ENCODE data around the gene F13B.
"Not testable (repeated sequence)": the region's sequence is repeated elsewhere in the genome, so short reads cannot be mapped to it uniquely, and the experiment has no call there.

The F13B gene, protein sequence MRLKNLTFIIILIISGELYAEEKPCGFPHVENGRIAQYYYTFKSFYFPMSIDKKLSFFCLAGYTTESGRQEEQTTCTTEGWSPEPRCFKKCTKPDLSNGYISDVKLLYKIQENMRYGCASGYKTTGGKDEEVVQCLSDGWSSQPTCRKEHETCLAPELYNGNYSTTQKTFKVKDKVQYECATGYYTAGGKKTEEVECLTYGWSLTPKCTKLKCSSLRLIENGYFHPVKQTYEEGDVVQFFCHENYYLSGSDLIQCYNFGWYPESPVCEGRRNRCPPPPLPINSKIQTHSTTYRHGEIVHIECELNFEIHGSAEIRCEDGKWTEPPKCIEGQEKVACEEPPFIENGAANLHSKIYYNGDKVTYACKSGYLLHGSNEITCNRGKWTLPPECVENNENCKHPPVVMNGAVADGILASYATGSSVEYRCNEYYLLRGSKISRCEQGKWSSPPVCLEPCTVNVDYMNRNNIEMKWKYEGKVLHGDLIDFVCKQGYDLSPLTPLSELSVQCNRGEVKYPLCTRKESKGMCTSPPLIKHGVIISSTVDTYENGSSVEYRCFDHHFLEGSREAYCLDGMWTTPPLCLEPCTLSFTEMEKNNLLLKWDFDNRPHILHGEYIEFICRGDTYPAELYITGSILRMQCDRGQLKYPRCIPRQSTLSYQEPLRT

GRCh38 chr1:197066719-197067456, at the start of gene F13B:
Gene F13B, minus strand, starts transcription at chr1:197067260. Its CDS starts 37 bp downstream, at chr1:197067223.
- no peak for DNase-seq

DNA sequence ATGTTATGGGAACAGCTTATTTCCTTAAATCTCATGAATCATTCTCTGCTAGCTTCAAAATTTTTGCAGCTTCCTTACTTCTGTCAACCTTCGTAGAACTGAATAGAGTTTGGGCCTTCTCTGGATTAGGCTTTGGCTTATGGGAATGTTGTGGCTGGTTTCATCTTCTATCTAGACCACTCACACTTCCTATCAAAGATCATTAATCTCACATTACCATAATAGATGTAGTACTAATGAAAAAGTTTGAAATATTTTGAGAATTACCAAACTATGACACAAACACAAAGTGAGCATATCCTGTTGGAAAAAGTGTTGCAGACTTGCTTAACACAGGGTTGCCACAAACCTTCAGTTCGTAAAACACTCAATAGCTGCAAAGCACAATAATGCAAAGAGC, 49.1 kb upstream of the F13B start:
- no peak for DNase-seq

DNA sequence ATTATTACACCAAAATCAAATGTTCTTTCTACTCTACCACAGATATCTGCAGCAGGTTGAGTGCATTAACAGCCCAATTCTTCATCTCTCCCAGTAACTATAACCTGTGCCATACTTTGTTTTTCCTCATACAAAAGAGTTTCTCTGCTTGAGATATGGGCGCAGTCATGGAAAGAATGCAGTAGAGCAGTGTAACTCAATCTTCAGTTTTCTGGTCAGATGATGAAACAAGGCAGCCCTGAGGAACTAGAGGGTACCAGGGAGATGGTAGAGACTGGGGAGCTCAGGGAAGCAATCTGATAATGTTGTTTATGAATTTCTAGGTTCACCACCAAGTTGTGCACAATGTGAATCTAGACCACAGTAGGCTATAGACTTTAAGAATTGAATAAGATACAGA, 39.8 kb upstream of the F13B start:
- DNase-seq = no peak

- no peak for DNase-seq
Measured at GRCh38 chr1:197103300-197103699, 36.2 kb upstream of the F13B start.

DNA sequence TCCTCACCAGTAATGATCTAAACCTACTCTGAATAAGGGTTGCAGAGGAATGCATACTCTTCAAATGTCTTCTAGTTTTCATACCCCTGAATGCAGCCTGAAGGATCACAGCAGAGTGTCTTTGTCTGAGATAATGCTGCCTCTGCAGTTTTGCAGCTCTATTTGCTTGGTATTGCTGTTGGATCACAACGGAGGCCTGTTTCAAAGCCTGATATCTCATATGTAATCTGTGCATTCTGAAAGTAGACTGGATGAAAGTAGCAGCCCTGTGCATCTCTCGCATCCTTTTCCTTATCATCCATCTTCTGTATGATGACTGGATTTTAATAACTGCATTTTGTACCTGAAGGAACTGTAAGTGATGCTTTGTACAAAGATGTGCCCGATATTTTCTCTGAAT, 34.9 kb upstream of the F13B start:
- no peak for DNase-seq

GRCh38 chr1:197100677-197101076, 33.6 kb upstream of the F13B start:
- DNase-seq = no peak

- no peak for DNase-seq
Measured at GRCh38 chr1:197099444-197099843, 32.4 kb upstream of the F13B start.

DNA sequence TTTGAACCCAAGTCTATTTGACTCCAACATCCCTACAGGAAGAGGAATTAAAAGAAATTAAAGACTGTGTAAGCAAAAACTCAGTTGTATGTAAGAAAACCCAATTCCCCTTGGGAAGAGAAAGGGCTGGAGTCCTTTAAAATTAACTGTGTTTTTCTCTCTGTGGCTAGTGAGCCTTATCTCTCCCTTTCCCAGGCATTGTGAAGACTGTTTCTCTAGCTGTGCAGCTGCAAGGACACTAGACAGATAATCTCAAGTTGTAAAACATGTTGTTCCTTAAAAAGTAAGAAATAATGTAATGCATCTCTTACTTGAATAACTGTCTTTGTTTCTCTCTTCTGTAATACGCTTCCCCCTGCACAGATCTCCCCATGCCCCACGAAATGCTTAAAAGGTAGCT, 29.9 kb upstream of the F13B start:
- DNase-seq = not testable (repeated sequence)

DNA sequence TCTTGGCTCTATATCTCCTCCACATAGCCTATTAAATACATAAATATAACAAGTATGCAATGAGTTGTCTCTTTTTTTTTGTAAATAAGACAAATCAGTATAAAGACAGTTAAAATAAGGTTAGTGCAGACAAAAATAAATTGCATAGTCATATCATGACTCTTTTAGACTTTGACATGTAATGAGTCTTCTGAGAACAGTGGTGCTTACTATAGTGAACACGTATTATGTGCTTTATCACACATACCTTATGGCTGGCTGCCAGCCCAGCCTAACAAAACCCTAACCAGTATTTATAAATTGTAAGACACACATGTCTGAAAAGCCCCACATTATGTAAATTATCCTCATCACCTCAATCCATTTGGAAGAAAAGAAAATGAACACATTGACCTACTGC, 29.1 kb upstream of the F13B start:
- no peak for DNase-seq

DNA sequence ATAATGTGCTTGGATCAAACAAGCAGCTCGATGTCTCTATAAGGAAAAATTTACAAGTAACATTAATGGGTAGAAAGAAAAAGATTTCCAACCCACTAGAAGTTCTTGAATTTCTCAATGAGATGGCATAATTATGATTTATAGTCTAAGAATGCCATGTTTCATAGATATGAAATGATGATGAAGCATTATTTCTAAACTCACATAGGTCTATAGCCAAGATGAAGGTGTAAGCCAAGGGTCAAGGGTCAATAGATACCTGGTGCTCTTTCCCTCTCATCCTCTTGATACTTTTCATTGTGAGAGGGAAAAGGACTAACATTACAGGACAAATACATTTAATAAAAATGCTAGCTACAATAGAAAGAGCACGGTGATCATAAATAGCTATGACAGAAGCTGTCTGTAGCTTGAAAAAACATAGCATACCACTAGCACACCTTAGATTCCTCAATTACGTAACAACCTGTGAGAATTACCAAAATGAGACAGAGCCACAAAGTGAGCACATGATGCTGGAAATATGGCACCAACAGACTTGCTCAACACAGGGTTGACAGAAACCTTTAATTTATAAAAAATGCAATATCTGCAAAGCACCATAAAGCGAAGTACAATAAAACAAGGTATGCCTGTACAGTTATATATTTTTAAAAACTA, 26.3 kb upstream of the F13B start:
- DNase-seq = no peak

GRCh38 chr1:197092491-197093023, 25.5 kb upstream of the F13B start:
- DNase-seq = no peak

DNA sequence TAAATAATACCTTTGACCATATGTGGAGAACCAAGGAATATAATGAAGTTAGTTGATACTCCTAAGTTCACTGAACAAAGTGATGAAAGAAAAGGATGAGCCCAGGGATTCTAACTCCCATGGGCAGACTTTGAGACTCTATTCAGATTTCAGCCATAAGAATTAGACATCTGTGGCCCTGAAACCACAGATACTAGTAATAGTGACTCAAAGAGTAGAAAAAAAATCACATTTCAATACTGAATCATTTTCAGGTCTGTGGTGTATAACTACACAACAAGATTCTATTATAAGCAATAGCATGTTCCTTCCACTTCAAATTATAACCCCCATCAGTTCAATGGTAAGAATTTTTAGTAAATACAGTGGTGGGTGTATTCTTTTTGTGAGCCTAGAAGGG, 16.4 kb upstream of the F13B start:
- no peak for DNase-seq

GRCh38 chr1:197081117-197081753, 14.2 kb upstream of the F13B start:
- DNase-seq = no peak

DNA sequence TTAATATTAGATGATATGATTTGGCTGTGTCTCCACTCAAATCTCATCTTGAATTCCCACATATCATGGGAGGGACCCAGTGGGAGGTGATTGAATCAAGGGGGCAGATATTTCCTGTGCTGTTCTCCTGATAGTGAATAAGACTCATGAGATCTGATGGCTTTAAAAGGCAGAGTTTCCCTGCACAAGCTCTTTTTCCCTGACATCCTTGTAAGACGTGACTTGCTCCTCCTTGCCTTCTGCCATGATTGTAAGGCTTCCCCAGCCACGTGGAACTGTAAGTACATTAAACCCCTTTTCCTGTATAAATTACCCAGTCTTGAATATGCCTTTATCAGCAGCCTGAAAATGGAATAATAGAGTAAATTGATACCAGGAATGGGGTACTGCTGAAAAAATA, 13.3 kb upstream of the F13B start:
- no peak for DNase-seq

DNA sequence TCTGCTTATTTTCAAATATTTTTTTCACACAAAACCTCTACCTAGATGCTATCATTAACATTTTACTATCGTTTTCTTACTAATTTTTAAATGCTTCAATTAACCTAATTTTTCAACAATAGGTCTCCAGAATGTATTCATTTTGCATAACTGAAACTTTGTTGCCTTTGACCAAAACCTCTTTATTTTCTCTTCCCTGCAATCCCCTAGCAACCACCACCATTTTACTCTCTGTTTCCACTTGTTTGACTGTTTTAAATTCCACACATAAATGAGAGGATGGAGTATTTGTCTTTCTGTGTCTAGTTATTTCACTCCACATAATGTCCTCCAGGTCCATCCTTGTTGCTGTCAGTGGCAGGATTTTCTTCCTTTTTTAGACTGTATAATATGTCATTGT, 9.5 kb upstream of the F13B start:
- no peak for DNase-seq

DNA sequence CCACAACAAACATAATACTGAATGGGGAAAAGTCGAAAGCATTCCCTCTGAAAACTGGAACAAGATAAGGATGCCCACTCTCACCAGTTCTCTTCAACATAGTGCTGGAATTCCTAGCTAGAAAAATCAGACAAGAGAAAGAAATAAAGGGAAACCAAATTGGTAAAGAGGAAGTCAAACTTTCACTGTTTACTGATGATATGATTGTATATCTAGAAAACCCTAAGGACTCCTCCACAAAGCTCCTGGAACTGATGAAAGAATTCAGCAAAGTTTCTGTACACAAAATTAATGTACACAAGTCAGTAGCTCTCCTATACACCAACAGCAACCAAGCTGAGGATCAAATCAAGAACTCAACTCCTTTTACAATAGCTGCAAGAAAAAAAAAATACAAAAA, 6.9 kb upstream of the F13B start:
- DNase-seq = no peak

GRCh38 chr1:197067457-197067818, 378 bp upstream of the F13B start:
- no peak for DNase-seq

GRCh38 chr1:197066277-197066676, 783 bp downstream of the F13B start:
- DNase-seq = no peak

- DNase-seq = no peak
Measured at GRCh38 chr1:197065559-197065958, 1.5 kb downstream of the F13B start.

GRCh38 chr1:197063212-197063611, 3.8 kb downstream of the F13B start:
- DNase-seq = no peak

DNA sequence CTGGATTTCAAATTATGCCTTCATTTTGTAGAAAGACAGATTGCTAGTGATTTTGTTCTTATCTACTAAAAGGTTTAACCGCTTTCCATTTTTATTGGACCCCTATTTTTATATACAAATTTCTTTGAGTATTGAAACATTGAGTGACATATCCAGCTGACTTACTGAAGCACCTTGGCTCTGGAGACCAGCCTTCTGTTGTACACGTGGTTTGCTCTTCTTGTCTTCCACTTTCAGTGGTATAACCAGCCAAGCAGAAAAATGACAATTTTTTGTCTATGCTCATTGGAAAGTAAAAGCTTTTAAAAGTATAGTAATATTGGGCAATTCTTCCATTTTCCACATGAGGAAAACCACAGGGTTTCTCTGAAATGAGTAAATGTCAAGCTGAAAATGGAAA, 4.4 kb downstream of the F13B start:
- no peak for DNase-seq

DNA sequence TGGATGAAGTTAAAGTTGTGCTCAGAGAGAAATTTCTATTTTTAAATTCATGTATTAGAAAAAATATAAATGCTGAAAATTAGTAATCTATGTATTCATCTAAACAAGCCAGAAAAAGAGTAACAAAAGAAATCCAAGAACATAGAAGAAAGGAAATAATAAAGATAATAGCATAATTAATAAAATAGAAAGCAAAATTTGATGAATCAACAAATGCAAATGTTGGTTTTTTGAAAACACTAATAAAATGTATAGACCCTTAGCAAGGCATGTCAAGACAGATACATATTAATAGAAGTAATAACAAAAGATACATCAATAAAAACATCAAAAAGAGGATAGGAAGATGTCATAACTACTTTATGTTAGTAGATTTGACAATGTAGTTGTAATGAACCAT, 18.0 kb downstream of the F13B start:
- no peak for DNase-seq

Data from CD4-positive, alpha-beta T cell treated with Interleukin-21 for 1 hour (primary cell).